Neural crest cell (in vitro differentiated cells): ENCODE results near the gene BRMS1L. TPM values are rescaled to one million over a fixed set of nuclear protein-coding genes. Genes with fewer than 3 reads are reported as not detected.
A peak's percentile ranks its signal among the peaks of the same experiment; 100 is the strongest.
"Not testable (repeated sequence)": the region's sequence is repeated elsewhere in the genome, so short reads cannot be mapped to it uniquely, and the experiment has no call there.

Experiments used
- DNase-seq: peaks from one replicate; pipeline ENCODE4 v3.0.0; 2021; ENCODE audit warnings: low read depth, mixed read lengths, low spot score
- H3K27ac Mint-ChIP-seq: one replicate; pipeline ENCODE4 v1.8.0; 2021; ENCODE audit warnings: mild to moderate bottlenecking, mixed read lengths; ENCODE audit not compliant: unreplicated experiment
- H3K27me3 Mint-ChIP-seq: 2 replicates; pipeline ENCODE4 v1.8.0; 2021; ENCODE audit warnings: low read depth, mild to moderate bottlenecking, mixed read lengths
- H3K36me3 Mint-ChIP-seq: 2 replicates; pipeline ENCODE4 v1.8.0; 2021; ENCODE audit warnings: low read depth, mild to moderate bottlenecking, mixed read lengths
- H3K4me1 Mint-ChIP-seq: 2 replicates; pipeline ENCODE4 v1.8.0; 2021; ENCODE audit warnings: mixed read lengths
- H3K4me3 Mint-ChIP-seq: one replicate; pipeline ENCODE4 v1.8.0; 2021; ENCODE audit warnings: mild to moderate bottlenecking, mixed read lengths
- H3K9me3 Mint-ChIP-seq: 2 replicates; pipeline ENCODE4 v1.8.0; 2021; ENCODE audit warnings: mixed read lengths
- CTCF ChIP-seq: fragments of 200-600 bp; sonication (generic); conservative IDR thresholded peaks from 2 replicates; pipeline ENCODE4 v1.5.0; 2021; ENCODE audit warnings: antibody characterized with exemption, mild to moderate bottlenecking
- total RNA-seq: library from RNA; stranded (reverse); gene quantifications from 2 replicates; pipeline ENCODE4 v1.2.1, GENCODE V29; 2021

Gene BRMS1L
- total RNA-seq, 1 donor from 2014 or later, result 12.4 TPM

- Mint-ChIP-seq H3K27me3 (peaks cover 10% of the 10 kb centered on the region), H3K9me3 (no peaks in the 10 kb centered on the region), H3K36me3 (peaks cover 10% of the 10 kb centered on the region), H3K4me1 (peaks cover 21% of the 10 kb centered on the region), H3K4me3 (peak overlapping the region; percentile 88), H3K27ac (peak overlapping the region; percentile 79)
- peak; percentile 5 for TF ChIP-seq CTCF
- no peak for DNase-seq
Measured at GRCh38 chr14:35826952-35827416, 846 bp downstream of the BRMS1L start.

GRCh38 chr14:35827678-35828472, 1.7 kb downstream of the BRMS1L start:
- no peak for TF ChIP-seq CTCF
- Mint-ChIP-seq H3K4me1 (peaks cover 21% of the 10 kb centered on the region), H3K27me3 (peaks cover 2% of the 10 kb centered on the region), H3K27ac (no peak overlapping the region), H3K4me3 (peak overlapping the region; percentile 88), H3K36me3 (peaks cover 10% of the 10 kb centered on the region), H3K9me3 (no peaks in the 10 kb centered on the region)
- DNase-seq, result no peak

- TF ChIP-seq CTCF, result no peak
- Mint-ChIP-seq H3K4me3 (peak overlapping the region; percentile 74), H3K4me1 (peaks cover 21% of the 10 kb centered on the region)
Measured at GRCh38 chr14:35829449-35829848, 3.3 kb downstream of the BRMS1L start.

GRCh38 chr14:35835208-35835982, 9.3 kb downstream of the BRMS1L start:
- Mint-ChIP-seq H3K27ac (no peak overlapping the region), H3K9me3 (peaks cover 10% of the 10 kb centered on the region), H3K36me3 (peaks cover 46% of the 10 kb centered on the region), H3K4me1 (no peaks in the 10 kb centered on the region), H3K27me3 (no peaks in the 10 kb centered on the region), H3K4me3 (no peak overlapping the region)
- TF ChIP-seq CTCF, result no peak
- no peak for DNase-seq

More at GRCh38 chr14:35829449-35829848, 3.3 kb downstream of the BRMS1L start:
- H3K9me3 Mint-ChIP-seq, result no peaks in the 10 kb centered on the region
- H3K36me3 Mint-ChIP-seq, result peaks cover 10% of the 10 kb centered on the region
- H3K27me3 Mint-ChIP-seq, result no peaks in the 10 kb centered on the region
- no peak overlapping the region for H3K27ac Mint-ChIP-seq
- no peak for DNase-seq

GRCh38 chr14:35841704-35842103, 15.6 kb downstream of the BRMS1L start:
- DNase-seq, H3K4me3 Mint-ChIP-seq, H3K27ac Mint-ChIP-seq, H3K4me1 Mint-ChIP-seq, H3K27me3 Mint-ChIP-seq: not testable (repeated sequence)
- H3K36me3 Mint-ChIP-seq, result peaks cover 73% of the 10 kb centered on the region
- peaks cover 24% of the 10 kb centered on the region for H3K9me3 Mint-ChIP-seq

- Mint-ChIP-seq H3K36me3 (peaks cover 69% of the 10 kb centered on the region), H3K9me3 (peaks cover 24% of the 10 kb centered on the region)
- not testable (repeated sequence) for H3K4me1 Mint-ChIP-seq
Measured at GRCh38 chr14:35842245-35842644, 16.1 kb downstream of the BRMS1L start.

More at GRCh38 chr14:35842245-35842644, 16.1 kb downstream of the BRMS1L start:
- not testable (repeated sequence) for H3K27me3 Mint-ChIP-seq, H3K4me3 Mint-ChIP-seq, DNase-seq, H3K27ac Mint-ChIP-seq
